NCI-H748 (cell line): ENCODE measurements around the gene SPRYD7.

ENCODE experiments used
- DNase-seq: peaks from one replicate; lab custom pipeline; 2025; ENCODE audit not compliant: unreplicated experiment; lab: John Stamatoyannopoulos, UW

SPRYD7 gene

GRCh38 chr13:49864509-49864908 is 71.6 kb downstream of the SPRYD7 start:
- DNase-seq, result no peak
